NCI-H526 treated with DMSO at 0.1 percent for 48 hours (cell line): ENCODE measurements around the gene HLTF.
"Not testable (repeated sequence)": the region's sequence is repeated elsewhere in the genome, so short reads cannot be mapped to it uniquely, and the experiment has no call there.

Experiments
- DNase-seq: peaks from one replicate; lab custom pipeline; 2025; lab: John Stamatoyannopoulos, UW

Gene HLTF

DNA sequence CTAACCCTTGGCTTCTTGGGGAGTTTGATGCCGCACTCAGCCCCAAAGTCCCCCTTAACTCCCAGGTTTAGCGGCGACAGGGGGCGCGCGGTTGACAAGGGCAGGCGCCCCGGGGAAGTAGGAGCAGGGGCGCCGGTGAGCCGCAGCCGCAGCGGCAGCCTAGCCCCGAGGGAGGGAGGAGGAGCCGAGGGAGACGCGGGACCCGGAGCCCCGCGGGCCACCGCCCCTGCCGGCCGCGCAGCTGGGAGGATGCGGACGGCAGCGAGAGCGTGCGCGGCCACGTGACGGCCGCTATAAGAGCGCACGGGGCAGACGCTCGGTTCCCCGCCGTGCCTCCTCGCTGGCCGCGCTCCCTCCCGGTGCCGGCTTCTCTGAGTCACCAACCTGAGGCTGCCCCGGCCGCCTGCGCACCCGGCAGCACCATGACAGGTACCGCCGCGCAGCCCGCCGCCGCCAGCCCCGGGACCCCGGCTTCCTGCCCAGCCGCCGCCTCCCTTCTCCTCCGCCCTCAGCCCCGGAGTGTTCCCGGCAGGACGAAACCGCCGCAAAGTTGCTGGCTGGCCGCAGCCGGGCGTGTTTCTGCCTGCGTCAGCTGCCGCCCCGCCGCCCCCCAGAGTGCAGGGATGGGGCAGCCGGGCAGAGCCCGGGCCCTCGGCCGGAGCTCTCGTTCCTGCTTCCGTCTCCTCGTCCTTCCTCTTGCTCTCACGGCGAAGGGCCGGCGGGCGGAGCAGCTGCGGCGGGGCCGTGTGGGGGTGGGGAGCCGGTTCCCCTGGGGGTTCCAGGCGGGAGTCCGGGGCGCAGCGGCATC is 94.9 kb downstream of the HLTF start, which contains the start of gene GYG1:
TSS of gene GYG1 (plus strand) at position 322 of the 808 bp plus-strand sequence. CDS start at position 423, 101 bp downstream.
- DNase-seq: peak; percentile 72

- DNase-seq: no peak
Measured at GRCh38 chr3:148990236-148990635, 96.1 kb downstream of the HLTF start.

- DNase-seq: not testable (repeated sequence)
Measured at GRCh38 chr3:148987551-148987950, 98.8 kb downstream of the HLTF start.

- no peak for DNase-seq
Measured at GRCh38 chr3:148981273-148981672, 105.1 kb downstream of the HLTF start.
